Lung (tissue), 12 donors: Measurements from ENCODE around the gene ARL5C. TPM values are rescaled to one million over a fixed set of nuclear protein-coding genes. Genes with fewer than 3 reads are reported as not detected.

Experiments
- ATAC-seq: fragments of 200-7000 bp; cut with Tn5 transposase; one replicate; pipeline ENCODE4 v1.9.1; 2020; ENCODE audit warnings: moderate number of reproducible peaks; ENCODE audit not compliant: insufficient read depth, low FRiP score
- DNase-seq, 3 donors: peaks; one replicate each; pipeline ENCODE4 v3.0.0-alpha.2; 2013 to 2017
- H3K27ac ChIP-seq, 2 donors: one replicate each; pipeline ENCODE4 v1.5.1; 2013; ENCODE audit warnings: mild to moderate bottlenecking in 2 of 2, moderate library complexity in 2 of 2, control low read depth in 1 of 2, inconsistent platforms in 1 of 2, low read depth in 1 of 2, low read length in 1 of 2
- H3K27me3 ChIP-seq, 3 donors: one replicate each; pipeline ENCODE4 v1.5.1; 2013; ENCODE audit warnings: low read length in 2 of 3; ENCODE audit not compliant: control insufficient read depth in 3 of 3, insufficient read depth in 3 of 3
- H3K36me3 ChIP-seq, 4 donors: one replicate each; pipeline ENCODE4 v1.5.1; 2013; ENCODE audit warnings: low read length in 4 of 4, mild to moderate bottlenecking in 1 of 4, moderate library complexity in 1 of 4; ENCODE audit not compliant: control insufficient read depth in 4 of 4, insufficient read depth in 4 of 4
- H3K4me1 ChIP-seq, 5 donors: one replicate each; pipeline ENCODE4 v1.5.1; 2013; ENCODE audit warnings: low read length in 5 of 5, mild to moderate bottlenecking in 2 of 5, moderate library complexity in 1 of 5; ENCODE audit not compliant: control insufficient read depth in 5 of 5, insufficient read depth in 5 of 5
- H3K4me3 ChIP-seq: one replicate; pipeline ENCODE4 v1.5.1; 2013; ENCODE audit warnings: mild to moderate bottlenecking, control low read depth, moderate library complexity
- H3K9ac ChIP-seq, 2 donors: one replicate each; pipeline ENCODE4 v1.5.1; 2013; ENCODE audit warnings: low read length in 2 of 2, control low read depth in 1 of 2; ENCODE audit not compliant: insufficient read depth in 1 of 2
- H3K9me3 ChIP-seq, 4 donors: one replicate each; pipeline ENCODE4 v1.5.1; 2013; ENCODE audit warnings: low read length in 3 of 4, mild to moderate bottlenecking in 1 of 4, moderate library complexity in 1 of 4; ENCODE audit not compliant: control insufficient read depth in 4 of 4, insufficient read depth in 3 of 4
- CTCF ChIP-seq: IDR thresholded peaks from 2 replicates; pipeline ENCODE4 v1.5.1; 2012; ENCODE audit warnings: mild to moderate bottlenecking; ENCODE audit errors: control extremely low read depth, extremely low read depth
- WGBS, 2 donors: extraction: QIAGEN DNeasy Blood & Tissue Kit; methylation state at CpG; one replicate each; pipeline ENCODE4 v1.1.7; 2013; 5-methylcytosine and 5-hydroxymethylcytosine counted together
- polyA plus RNA-seq, 2 donors: library from polyadenylated mRNA; stranded (reverse); fragments of 200-250 nt; gene quantifications; one replicate each; pipeline ENCODE4 v1.2.1, GENCODE V29; 2013
- total RNA-seq, 2 donors: library from RNA; depleted of rRNA in 1 of 2; stranded (reverse); fragments of >200 nt in 1 of 2; gene quantifications; one replicate each; pipeline ENCODE4 v1.2.1, GENCODE V29; 2014 to 2021
- donor health status: control.
- donor health status: control.
- donor health status: Bipolar disorder and iron deficiency.
- donor health status: healthy.
- donor health status: DM: yes; HTN: yes; CAD: no.

ARL5C gene
- total and polyA plus RNA-seq, 4 donors, result not detected

- no peak for TF ChIP-seq CTCF
- Histone ChIP-seq H3K36me3 (no peaks in the 10 kb centered on the region), H3K4me3 (peak within 1 kb of the TSS; percentile 16), H3K4me1 (peaks cover 0 to 18% (median 0%) of the 10 kb centered on the region in 5 donors), H3K9me3 (no peaks in the 10 kb centered on the region), H3K27me3 (peaks cover 0 to 22% (median 8%) of the 10 kb centered on the region in 3 donors), H3K27ac (no peak within 1 kb of the TSS), H3K9ac (no peak within 1 kb of the TSS)
- DNase-seq, result no peak
- ATAC-seq, result no peak
- 1% methylated on average over 34 to 67 of the region's 68 CpGs for WGBS, 2 donors
Measured at GRCh38 chr17:39151150-39151942, 14.6 kb downstream of the ARL5C start, which contains the start of gene PLXDC1. PLXDC1 (minus strand) TSS chr17:39151637; CDS start chr17:39151437, 200 bp downstream.

- H3K4me1 ChIP-seq, result peaks cover 0 to 18% (median 0%) of the 10 kb centered on the region in 5 donors
- no peaks in the 10 kb centered on the region for H3K36me3 ChIP-seq
- H3K9me3 ChIP-seq, result no peaks in the 10 kb centered on the region
- 19 to 40% methylated on average over 5 of the region's 5 CpGs for WGBS, 2 donors
- no peak overlapping the region for H3K27ac ChIP-seq
- no peak overlapping the region for H3K9ac ChIP-seq
- peaks cover 0 to 22% (median 8%) of the 10 kb centered on the region in 3 donors for H3K27me3 ChIP-seq
- DNase-seq (no peak), ATAC-seq (no peak)
- H3K4me3 ChIP-seq, result no peak overlapping the region
- no peak for TF ChIP-seq CTCF
Measured at GRCh38 chr17:39150795-39151149, 15.2 kb downstream of the ARL5C start.

- Histone ChIP-seq H3K4me1 (peaks cover 0 to 18% (median 0%) of the 10 kb centered on the region in 5 donors), H3K36me3 (no peaks in the 10 kb centered on the region), H3K9ac (no peak overlapping the region), H3K27ac (no peak overlapping the region), H3K4me3 (no peak overlapping the region), H3K9me3 (no peaks in the 10 kb centered on the region), H3K27me3 (peaks cover 0 to 22% (median 8%) of the 10 kb centered on the region in 3 donors)
- WGBS, 2 donors, result 73 to 74% methylated on average over 5 of the region's 5 CpGs
- TF ChIP-seq CTCF, result no peak
- ATAC-seq (no peak), DNase-seq (no peak)
Measured at GRCh38 chr17:39150104-39150634, 15.8 kb downstream of the ARL5C start.
